HEK293T (cell line): ENCODE measurements around the gene HGFAC.

Experiments
- BHLHE40 ChIP-seq: fragments of 450-650 bp; IDR thresholded peaks from 2 replicates; pipeline ENCODE4 v1.6.1; 2016; ENCODE audit warnings: mild to moderate bottlenecking, moderate library complexity, borderline replicate concordance
- ELF4 ChIP-seq: fragments of 450-650 bp; IDR thresholded peaks from 2 replicates; pipeline ENCODE4 v1.6.1; 2017; ENCODE audit warnings: antibody characterized with exemption
- FOXM1 ChIP-seq: fragments of 450-650 bp; IDR thresholded peaks from 2 replicates; pipeline ENCODE4 v1.6.1; 2017; ENCODE audit warnings: mild to moderate bottlenecking, borderline replicate concordance
- L3MBTL2 ChIP-seq: fragments of 450-650 bp; conservative IDR thresholded peaks from 2 replicates; pipeline ENCODE4 v1.6.1; 2016; ENCODE audit warnings: mild to moderate bottlenecking
- NFRKB ChIP-seq: fragments of 450-650 bp; IDR thresholded peaks from 2 replicates; pipeline ENCODE4 v1.6.1; 2016; ENCODE audit warnings: mild to moderate bottlenecking, moderate library complexity
- SP1 ChIP-seq: fragments of 450-650 bp; IDR thresholded peaks from 2 replicates; pipeline ENCODE4 v1.6.1; 2017
- TARDBP ChIP-seq: fragments of 450-650 bp; IDR thresholded peaks from 2 replicates; pipeline ENCODE4 v1.6.1; 2016
- ZNF384 ChIP-seq: fragments of 450-650 bp; IDR thresholded peaks from 2 replicates; pipeline ENCODE4 v1.6.1; 2016

GRCh38 chr4:3435686-3435956 lies 6.1 kb upstream of the HGFAC start:
- TF ChIP-seq SP1: no peak
- TF ChIP-seq TARDBP: no peak
- no peak for TF ChIP-seq ZNF384
- no peak for TF ChIP-seq FOXM1
- TF ChIP-seq ELF4: no peak
- no peak for TF ChIP-seq L3MBTL2
- TF ChIP-seq NFRKB: no peak
- no peak for TF ChIP-seq BHLHE40
